ENCODE results near the gene IGF1R. TPM values are rescaled to one million over a fixed set of nuclear protein-coding genes. Genes with fewer than 3 reads are reported as not detected.
"Not testable (repeated sequence)": the region's sequence is repeated elsewhere in the genome, so short reads cannot be mapped to it uniquely, and the experiment has no call there.

The IGF1R gene
- total RNA-seq, 4 donors from 2014 or later, result 39.3 to 97.4 (median 44.7) TPM

DNA sequence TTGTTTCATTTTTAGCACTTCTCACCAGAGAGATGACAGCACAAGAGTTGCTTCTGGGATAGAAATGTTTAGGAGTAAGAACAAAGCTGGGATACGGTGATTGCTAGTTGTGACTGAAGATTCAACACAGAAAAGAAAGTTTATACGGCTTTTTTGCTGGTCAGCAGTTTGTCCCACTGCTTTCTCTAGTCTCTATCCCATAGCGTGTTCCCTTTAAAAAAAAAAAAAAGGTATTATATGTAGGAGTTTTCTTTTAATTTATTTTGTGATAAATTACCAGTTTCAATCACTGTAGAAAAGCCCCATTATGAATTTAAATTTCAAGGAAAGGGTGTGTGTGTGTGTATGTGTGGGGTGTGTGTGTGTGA, 311.3 kb downstream of the IGF1R start:
- DNase-seq (ENCODE audit: low spot score) (no peak), ATAC-seq (ENCODE audit: low FRiP score) (no peak)
- TF ChIP-seq, protein P1, sequence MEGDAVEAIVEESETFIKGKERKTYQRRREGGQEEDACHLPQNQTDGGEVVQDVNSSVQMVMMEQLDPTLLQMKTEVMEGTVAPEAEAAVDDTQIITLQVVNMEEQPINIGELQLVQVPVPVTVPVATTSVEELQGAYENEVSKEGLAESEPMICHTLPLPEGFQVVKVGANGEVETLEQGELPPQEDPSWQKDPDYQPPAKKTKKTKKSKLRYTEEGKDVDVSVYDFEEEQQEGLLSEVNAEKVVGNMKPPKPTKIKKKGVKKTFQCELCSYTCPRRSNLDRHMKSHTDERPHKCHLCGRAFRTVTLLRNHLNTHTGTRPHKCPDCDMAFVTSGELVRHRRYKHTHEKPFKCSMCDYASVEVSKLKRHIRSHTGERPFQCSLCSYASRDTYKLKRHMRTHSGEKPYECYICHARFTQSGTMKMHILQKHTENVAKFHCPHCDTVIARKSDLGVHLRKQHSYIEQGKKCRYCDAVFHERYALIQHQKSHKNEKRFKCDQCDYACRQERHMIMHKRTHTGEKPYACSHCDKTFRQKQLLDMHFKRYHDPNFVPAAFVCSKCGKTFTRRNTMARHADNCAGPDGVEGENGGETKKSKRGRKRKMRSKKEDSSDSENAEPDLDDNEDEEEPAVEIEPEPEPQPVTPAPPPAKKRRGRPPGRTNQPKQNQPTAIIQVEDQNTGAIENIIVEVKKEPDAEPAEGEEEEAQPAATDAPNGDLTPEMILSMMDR (IDR thresholded peaks at IDR 0.05), result no peak

GRCh38 chr15:98960555-98961050, 312.3 kb downstream of the IGF1R start:
- DNase-seq (ENCODE audit: low spot score), result no peak
- TF ChIP-seq, protein P1 (IDR thresholded peaks at IDR 0.05), result no peak
- ATAC-seq (ENCODE audit: low FRiP score), result no peak

DNA sequence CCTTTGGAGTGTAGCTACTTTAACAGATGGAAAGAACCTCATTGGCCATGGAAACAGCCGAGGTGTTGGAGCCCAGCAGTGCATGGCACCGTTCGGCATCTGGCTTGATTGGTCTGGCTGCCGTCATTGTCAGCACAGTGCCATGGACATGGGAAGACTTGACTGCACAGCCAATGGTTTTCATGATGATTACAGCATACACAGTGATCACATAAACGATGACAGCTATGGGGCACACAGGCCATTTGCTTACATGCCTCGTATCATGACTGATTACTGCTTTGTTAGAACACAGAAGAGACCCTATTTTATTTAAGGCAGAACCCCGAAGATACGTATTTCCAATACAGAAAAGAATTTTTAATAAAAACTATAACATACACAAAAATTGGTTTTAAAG, 315.1 kb downstream of the IGF1R start:
- TF ChIP-seq, protein P1 (IDR thresholded peaks at IDR 0.05), result no peak
- ATAC-seq (ENCODE audit: low FRiP score) (no peak), DNase-seq (ENCODE audit: low spot score) (no peak)

DNA sequence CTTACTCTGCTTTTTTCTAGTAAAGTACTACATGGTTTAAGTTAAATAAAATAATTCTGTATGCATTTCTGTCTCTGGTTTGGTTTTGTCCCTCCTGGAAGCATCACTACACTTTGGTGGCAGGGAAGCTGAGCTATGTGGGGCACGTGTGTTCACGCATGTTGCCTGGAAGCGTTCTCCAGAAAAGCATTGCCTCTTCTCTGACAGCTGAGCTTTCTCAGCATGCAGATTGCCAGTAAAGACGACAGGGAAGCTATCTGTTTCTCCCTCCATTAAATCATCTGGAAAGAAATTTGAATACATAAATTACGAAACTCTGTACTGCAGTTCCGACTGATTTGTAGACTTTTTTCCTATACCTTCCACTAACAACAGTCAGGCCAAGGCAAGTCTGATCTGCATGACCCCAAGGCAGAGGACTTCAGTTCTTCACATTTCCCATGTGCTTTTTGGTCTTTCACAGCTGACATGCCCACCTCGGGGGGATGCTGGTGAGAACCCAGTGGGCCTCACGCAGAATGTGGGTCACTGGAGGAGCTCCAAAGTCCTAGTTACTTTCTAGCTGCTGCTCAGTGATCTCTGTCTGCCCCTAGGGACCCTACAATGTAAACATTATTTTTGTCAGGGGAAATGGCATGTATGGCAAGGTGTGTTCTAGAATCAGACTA, 316.3 kb downstream of the IGF1R start:
- DNase-seq (ENCODE audit: low spot score) (no peak), ATAC-seq (ENCODE audit: low FRiP score) (no peak)
- TF ChIP-seq, protein P1 (IDR thresholded peaks at IDR 0.05), result no peak

DNA sequence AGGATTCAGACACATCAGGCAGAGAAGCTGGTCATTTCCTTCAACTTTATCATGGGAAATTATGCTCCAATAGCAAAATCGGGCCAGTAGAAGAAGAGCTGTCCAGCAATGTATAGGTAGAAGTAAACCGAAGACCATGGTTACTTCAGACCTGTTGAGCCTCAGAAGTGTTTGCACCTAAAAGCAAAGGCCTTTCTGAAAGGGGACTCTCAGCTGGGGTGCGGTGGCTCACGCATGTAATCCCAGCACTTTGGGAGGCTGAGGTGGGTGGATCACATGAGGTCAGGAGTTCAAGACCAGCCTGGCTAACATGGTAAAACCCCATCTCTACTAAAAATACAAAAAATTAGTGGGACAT, 316.8 kb downstream of the IGF1R start:
- DNase-seq (ENCODE audit: low spot score); ATAC-seq (ENCODE audit: low FRiP score): not testable (repeated sequence)

- DNase-seq (ENCODE audit: low spot score) (no peak), ATAC-seq (ENCODE audit: low FRiP score) (no peak)
- TF ChIP-seq, protein P1 (IDR thresholded peaks at IDR 0.05), result no peak
Measured at GRCh38 chr15:98965597-98965996, 317.3 kb downstream of the IGF1R start.

DNA sequence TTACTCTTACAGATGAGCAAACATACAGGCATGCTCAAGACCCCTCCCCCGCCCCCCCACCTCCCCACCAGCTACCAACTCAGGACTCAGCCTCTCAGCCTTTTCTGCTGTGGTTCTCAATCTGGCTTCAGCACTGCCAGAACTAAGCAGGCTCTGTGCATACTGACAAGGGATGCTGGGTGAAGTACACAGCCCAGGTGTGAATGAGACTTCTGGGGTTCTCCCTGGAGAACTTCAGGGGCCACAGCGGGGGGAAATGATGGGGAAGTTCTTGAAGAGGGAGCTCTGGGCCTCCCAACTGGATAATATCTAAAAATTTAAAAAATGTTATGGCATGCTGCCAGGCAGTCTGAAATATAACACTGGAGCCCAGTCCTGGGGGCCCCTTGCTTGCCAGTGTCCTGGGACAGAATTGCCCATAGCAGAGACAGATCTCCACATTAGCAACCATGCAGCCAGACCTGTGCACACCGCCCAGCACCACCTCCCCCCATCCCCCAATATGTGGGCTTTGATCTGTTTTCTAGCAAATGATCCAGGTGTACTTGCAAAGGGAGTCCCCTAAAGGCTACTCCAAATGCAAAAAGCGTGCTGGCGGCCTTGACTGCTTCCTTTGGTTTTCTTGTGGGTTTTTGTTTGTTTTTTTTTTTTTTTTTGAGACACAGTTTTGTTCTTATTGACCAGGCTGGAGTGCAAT, 317.9 kb downstream of the IGF1R start:
- TF ChIP-seq, protein P1 (IDR thresholded peaks at IDR 0.05), result no peak
- ATAC-seq (ENCODE audit: low FRiP score) (no peak), DNase-seq (ENCODE audit: low spot score) (no peak)

Measured in omental fat pad (tissue), 4 donors.